GM18907 (cell line): Measurements from ENCODE around the gene POLA1.
"Not testable (repeated sequence)": the region's sequence is repeated elsewhere in the genome, so short reads cannot be mapped to it uniquely, and the experiment has no call there.

Experiments used
- ATAC-seq: cut with Tn5 transposase; IDR thresholded peaks from one replicate; pipeline ENCODE4 v1.9.1; 2021; ENCODE audit warnings: mild to moderate bottlenecking, moderate library complexity; ENCODE audit not compliant: unreplicated experiment

Gene POLA1

GRCh38 chrX:24863779-24864178 lies 170.1 kb downstream of the POLA1 start:
- ATAC-seq = not testable (repeated sequence)

GRCh38 chrX:24870143-24870542 lies 176.4 kb downstream of the POLA1 start:
- no peak for ATAC-seq

- no peak for ATAC-seq
Observed at GRCh38 chrX:24874604-24875247, 181.0 kb downstream of the POLA1 start.

GRCh38 chrX:24876530-24877287 lies 183.0 kb downstream of the POLA1 start:
- ATAC-seq = no peak

- no peak for ATAC-seq
Observed at GRCh38 chrX:24877288-24877664, 183.6 kb downstream of the POLA1 start.

GRCh38 chrX:24877854-24878650 lies 184.3 kb downstream of the POLA1 start:
- ATAC-seq = no peak

- no peak for ATAC-seq
Observed at GRCh38 chrX:24879679-24880078, 186.0 kb downstream of the POLA1 start.

GRCh38 chrX:24886916-24887315 lies 193.2 kb downstream of the POLA1 start:
- ATAC-seq = no peak

- ATAC-seq = no peak
Observed at GRCh38 chrX:24890677-24891076, 197.0 kb downstream of the POLA1 start.

- ATAC-seq = no peak
Observed at GRCh38 chrX:24899391-24899790, 205.7 kb downstream of the POLA1 start.

- ATAC-seq = no peak
Observed at GRCh38 chrX:24900234-24900633, 206.5 kb downstream of the POLA1 start.

GRCh38 chrX:24902806-24903205 lies 209.1 kb downstream of the POLA1 start:
- no peak for ATAC-seq

- no peak for ATAC-seq
Observed at GRCh38 chrX:24918715-24919114, 225.0 kb downstream of the POLA1 start.

- ATAC-seq = peak; percentile 75
Observed at GRCh38 chrX:24920769-24921168, 227.1 kb downstream of the POLA1 start.

- no peak for ATAC-seq
Observed at GRCh38 chrX:24925430-24925829, 231.7 kb downstream of the POLA1 start.

GRCh38 chrX:24927372-24927771 lies 233.7 kb downstream of the POLA1 start:
- ATAC-seq = no peak

- ATAC-seq = no peak
Observed at GRCh38 chrX:24928114-24928513, 234.4 kb downstream of the POLA1 start.

GRCh38 chrX:24934279-24934678 lies 240.6 kb downstream of the POLA1 start:
- ATAC-seq = no peak

GRCh38 chrX:24945009-24945408 lies 251.3 kb downstream of the POLA1 start:
- no peak for ATAC-seq

- ATAC-seq = peak; percentile 65
Observed at GRCh38 chrX:24946369-24946768, 252.7 kb downstream of the POLA1 start.

- ATAC-seq = no peak
Observed at GRCh38 chrX:24954732-24955131, 261.0 kb downstream of the POLA1 start.
